GM12878 (cell line): ENCODE data around the gene TNFAIP8L3. TPM values are rescaled to one million over a fixed set of nuclear protein-coding genes. Genes with fewer than 3 reads are reported as not detected.

Experiments used
- ATAC-seq: fragments of 200-7000 bp; cut with Tn5 transposase; 3 replicates; pipeline ENCODE4 v1.9.1; 2020; ENCODE audit warnings: mild to moderate bottlenecking, moderate library complexity
- BruUV-seq: library from RNA; stranded (reverse); fragments of 400-500 nt; replicated peaks from 2 replicates; lab custom pipeline; 2021; lab: Mats Ljungman, UMichigan
- CTCF ChIA-PET: fragments of 300-600 bp; sonication (Branson Sonifier 250); formaldehyde crosslinking; extraction: SDS; loops from one replicate; lab custom pipeline; 2021; ENCODE audit warnings: inconsistent platforms; lab: Yijun Ruan, JAX
- POLR2A ChIA-PET: fragments of 350-600 bp; formaldehyde crosslinking; extraction: SDS; loops from one replicate; lab custom pipeline; 2021; ENCODE audit warnings: inconsistent platforms; lab: Charles Lee
- RAD21 ChIA-PET: fragments of 300-600 bp; sonication (Branson Sonifier 250); formaldehyde crosslinking; loops from one replicate; lab custom pipeline; 2023; ENCODE audit warnings: antibody characterized with exemption; ENCODE audit not compliant: unreplicated experiment; lab: Charles Lee
- SMC1A ChIA-PET: fragments of 300-600 bp; sonication (Branson Sonifier 250); formaldehyde crosslinking; loops from one replicate; lab custom pipeline; 2023; ENCODE audit not compliant: unreplicated experiment, uncharacterized antibody; lab: Charles Lee
- DNase-seq: peaks from one replicate; pipeline ENCODE4 v3.0.0-alpha.2; 2011; ENCODE audit warnings: low read depth, low spot score
- FAIRE-seq: peaks from 3 replicates; lab custom pipeline; 2011; peaks lifted over from hg19 to GRCh38; lab: Jason Lieb, UNC
- H2AFZ ChIP-seq: 2 replicates; pipeline ENCODE4 v1.6.0; 2011; ENCODE audit warnings: low read depth, low read length, control low read depth; ENCODE audit not compliant: control insufficient read depth
- H3K27ac ChIP-seq: 2 replicates; pipeline ENCODE4 v1.5.1; 2011; ENCODE audit warnings: control low read depth; ENCODE audit not compliant: control insufficient read depth, insufficient read depth
- H3K27me3 ChIP-seq, 2 experiments: replicated peaks in 1 of 2; 2 replicates each; pipeline versions ENCODE4 v1.6.0 to v1.6.1; 2011; ENCODE audit warnings: low read length in 1 of 2; ENCODE audit not compliant: control insufficient read depth in 2 of 2, insufficient read depth in 2 of 2
- H3K36me3 ChIP-seq, 2 experiments: 2 replicates each; pipeline ENCODE4 v1.5.1; 2011; ENCODE audit warnings: low read length in 1 of 2; ENCODE audit not compliant: control insufficient read depth in 2 of 2, insufficient read depth in 2 of 2
- H3K4me1 ChIP-seq: 2 replicates; pipeline ENCODE4 v1.6.1; 2011; ENCODE audit warnings: mild to moderate bottlenecking, low read length, moderate library complexity, mixed read lengths; ENCODE audit not compliant: control insufficient read depth, insufficient read depth
- H3K4me2 ChIP-seq: 2 replicates; pipeline ENCODE4 v1.6.0; 2011; ENCODE audit warnings: control low read depth; ENCODE audit not compliant: control insufficient read depth, insufficient read depth
- H3K4me3 ChIP-seq: fragments of 200-600 bp; sonication (generic); 2 replicates; pipeline ENCODE4 v1.5.1; 2016
- H3K79me2 ChIP-seq: 2 replicates; pipeline ENCODE4 v1.6.0; 2011; ENCODE audit warnings: low read length; ENCODE audit not compliant: control insufficient read depth, insufficient read depth
- H3K9ac ChIP-seq: 2 replicates; pipeline ENCODE4 v1.8.0; 2011; ENCODE audit warnings: low read length, control low read depth, mixed read lengths; ENCODE audit not compliant: control insufficient read depth, insufficient read depth
- H3K9me3 ChIP-seq: replicated peaks from 3 replicates; pipeline ENCODE4 v1.5.1; 2011; ENCODE audit warnings: mild to moderate bottlenecking, low read length; ENCODE audit not compliant: control insufficient read depth, insufficient read depth
- H4K20me1 ChIP-seq: 2 replicates; pipeline ENCODE4 v1.6.0; 2011; ENCODE audit not compliant: control insufficient read depth, insufficient read depth
- BCLAF1 ChIP-seq: fragments of 450-650 bp; IDR thresholded peaks from 2 replicates; pipeline ENCODE4 v1.6.1; 2017; ENCODE audit warnings: antibody characterized with exemption, mild to moderate bottlenecking, moderate library complexity
- EP300 ChIP-seq, 2 experiments: fragments of 150-350 bp in 1 of 2; IDR thresholded peaks; 2 replicates each; pipeline ENCODE4 v1.6.1; 2011 to 2012; ENCODE audit warnings: low read depth in 2 of 2, low read length in 2 of 2, borderline replicate concordance in 1 of 2, improper control_type of control experiment in 1 of 2, inconsistent platforms in 1 of 2; ENCODE audit not compliant: control insufficient read depth in 1 of 2
- FOS ChIP-seq: IDR thresholded peaks from 3 replicates; pipeline ENCODE4 v1.6.1; 2011; ENCODE audit warnings: borderline replicate concordance; ENCODE audit not compliant: insufficient read length; ENCODE audit errors: extremely low read depth
- HSF1 ChIP-seq: fragments of 150-350 bp; IDR thresholded peaks from 2 replicates; pipeline ENCODE4 v1.6.1; 2014; ENCODE audit warnings: mild to moderate bottlenecking, low read depth, low read length
- IRF4 ChIP-seq: IDR thresholded peaks from 2 replicates; pipeline ENCODE4 v1.6.1; 2011; ENCODE audit warnings: low read depth, low read length
- KLF5 ChIP-seq: fragments of 450-650 bp; IDR thresholded peaks from 2 replicates; pipeline ENCODE4 v1.6.1; 2014; ENCODE audit warnings: mild to moderate bottlenecking; ENCODE audit not compliant: partially characterized antibody
- NR2F1 ChIP-seq: fragments of 450-650 bp; conservative IDR thresholded peaks from 2 replicates; pipeline ENCODE4 v1.6.1; 2017; ENCODE audit warnings: mild to moderate bottlenecking
- NRF1 ChIP-seq: conservative IDR thresholded peaks from 2 replicates; pipeline ENCODE4 v1.6.1; 2011; ENCODE audit warnings: mild to moderate bottlenecking, low read depth, low read length, improper control_type of control experiment
- PAX8 ChIP-seq: fragments of 450-650 bp; IDR thresholded peaks from 2 replicates; pipeline ENCODE4 v1.6.1; 2017; ENCODE audit warnings: mild to moderate bottlenecking, moderate library complexity
- RAD21 ChIP-seq: IDR thresholded peaks from 2 replicates; pipeline ENCODE4 v1.6.1; 2011; ENCODE audit warnings: mild to moderate bottlenecking, low read depth, low read length, moderate library complexity; ENCODE audit not compliant: insufficient read depth
- RUNX3 ChIP-seq: IDR thresholded peaks from 2 replicates; pipeline ENCODE4 v1.6.1; 2012; ENCODE audit warnings: low read length, inconsistent platforms
- STAT1 ChIP-seq: fragments of 450-650 bp; conservative IDR thresholded peaks from 2 replicates; pipeline ENCODE4 v1.6.1; 2014; ENCODE audit warnings: antibody characterized with exemption, mild to moderate bottlenecking
- ZBTB4 ChIP-seq: fragments of 450-650 bp; formaldehyde crosslinking; IDR thresholded peaks from 2 replicates; pipeline ENCODE4 v1.4.0; 2022; ENCODE audit warnings: mild to moderate bottlenecking, moderate library complexity
- ZNF384 ChIP-seq: IDR thresholded peaks from 2 replicates; pipeline ENCODE4 v1.6.1; 2012; ENCODE audit warnings: low read depth, mild to moderate bottlenecking, low read length, improper control_type of control experiment, borderline replicate concordance
- ZNF622 ChIP-seq: fragments of 450-650 bp; IDR thresholded peaks from 2 replicates; pipeline ENCODE4 v1.6.1; 2017; ENCODE audit warnings: mild to moderate bottlenecking, inconsistent platforms
- WGBS: methylation state at CpG from one replicate; pipeline ENCODE4 v1.1.6; 2016; ENCODE audit warnings: low lambda C conversion rate; ENCODE audit not compliant: insufficient replicate concordance, insufficient coverage; ENCODE audit errors: missing lambda C conversion rate; 5-methylcytosine and 5-hydroxymethylcytosine counted together
- in situ Hi-C: fragments of 300-500 bp; cut with MboI; formaldehyde crosslinking; loops from 9 replicates; pipeline ENCODE4 v1.14.3; 2018; ENCODE audit warnings: mixed read lengths
- intact Hi-C: fragments of 100-400 bp; cut with micrococcal nuclease; formaldehyde crosslinking; loops from one replicate; pipeline ENCODE4 v1.14.2; 2022; ENCODE audit not compliant: unreplicated experiment
- polyA plus RNA-seq, 11 experiments: library from polyadenylated mRNA; depleted of rRNA in 4 of 11; unstranded in 6 of 11; stranded (reverse) in 5 of 11; fragments of >200 nt; fragmentation: Nextera tagmentation in 4 of 11; fragmentation: Illumina TruSeq in 1 of 11; extraction: Ambion mirVana in 4 of 11; extraction: Trizol in 1 of 11; gene quantifications; 1 replicate in 1 of 11; 2 replicates in 10 of 11; pipeline versions ENCODE4 v1.2.1 to v1.2.3, GENCODE V29; 2011 to 2016; ENCODE audit warnings: inconsistent platforms in 2 of 11, missing spikeins in 2 of 11, low read depth in 1 of 11
- total RNA-seq, 4 experiments: library from RNA; depleted of rRNA in 3 of 4; stranded (reverse); fragments of >200 nt in 3 of 4; fragmentation: Illumina TruSeq in 1 of 4; extraction: Trizol in 1 of 4; gene quantifications; 2 replicates each; pipeline versions ENCODE4 v1.2.1 to v1.2.3, GENCODE V29; 2013 to 2021

Gene TNFAIP8L3
- total and polyA plus RNA-seq, 10 of the 15 experiments (the other 5 are each of a cell fraction or from before 2014, with no cell fraction given), result 0.22 TPM; not detected in 9

GRCh38 chr15:51089699-51090453 is 4.8 kb downstream of the TNFAIP8L3 start:
- CTCF ChIA-PET, result no interaction called here
- Histone ChIP-seq H3K27me3 (peaks cover 13 to 16% of the 10 kb centered on the region in 2 experiments), H4K20me1 (no peaks in the 10 kb centered on the region), H3K9me3 (no peaks in the 10 kb centered on the region), H3K9ac (no peak overlapping the region), H2AFZ (no peak overlapping the region), H3K4me2 (no peak overlapping the region), H3K79me2 (no peaks in the 10 kb centered on the region), H3K36me3 (no peaks in the 10 kb centered on the region), H3K27ac (no peak overlapping the region), H3K4me3 (no peak overlapping the region), H3K4me1 (no peaks in the 10 kb centered on the region)
- WGBS, result 9% methylated on average over 4 of the region's 4 CpGs
- in situ Hi-C loops, result no loop called here
- intact Hi-C loops, result no loop called here
- POLR2A ChIA-PET, result no interaction called here
- SMC1A ChIA-PET, result no interaction called here
- ATAC-seq, result no peak
- no peak for DNase-seq
- FAIRE-seq, result no peak
- RAD21 ChIA-PET, result interaction anchor here (1.5 kb wide), 1 partner anchor 24 kb away, joined by 4 read pairs; no protein-coding TSS in a partner anchor
- no TSS peak for BruUV-seq
- TF ChIP-seq IRF4 (no peak), ZNF622 (no peak), STAT1 (no peak), PAX8 (no peak), EP300 (IDR thresholded peaks at IDR 0.05; ENCODE audit: borderline replicate concordance in 1 of 2, control insufficient read depth in 1 of 2, low read depth in 2 of 2, low read length in 2 of 2) (no peak), RAD21 (no peak), FOS (no peak), HSF1 (no peak), RUNX3 (no peak), ZBTB4 (CRISPR knock-in tag) (no peak), NR2F1 (no peak), ZNF384 (no peak), KLF5 (no peak), NRF1 (no peak), BCLAF1 (no peak)
